ENCODE measurements around the gene PF4V1.

The PF4V1 gene

DNA sequence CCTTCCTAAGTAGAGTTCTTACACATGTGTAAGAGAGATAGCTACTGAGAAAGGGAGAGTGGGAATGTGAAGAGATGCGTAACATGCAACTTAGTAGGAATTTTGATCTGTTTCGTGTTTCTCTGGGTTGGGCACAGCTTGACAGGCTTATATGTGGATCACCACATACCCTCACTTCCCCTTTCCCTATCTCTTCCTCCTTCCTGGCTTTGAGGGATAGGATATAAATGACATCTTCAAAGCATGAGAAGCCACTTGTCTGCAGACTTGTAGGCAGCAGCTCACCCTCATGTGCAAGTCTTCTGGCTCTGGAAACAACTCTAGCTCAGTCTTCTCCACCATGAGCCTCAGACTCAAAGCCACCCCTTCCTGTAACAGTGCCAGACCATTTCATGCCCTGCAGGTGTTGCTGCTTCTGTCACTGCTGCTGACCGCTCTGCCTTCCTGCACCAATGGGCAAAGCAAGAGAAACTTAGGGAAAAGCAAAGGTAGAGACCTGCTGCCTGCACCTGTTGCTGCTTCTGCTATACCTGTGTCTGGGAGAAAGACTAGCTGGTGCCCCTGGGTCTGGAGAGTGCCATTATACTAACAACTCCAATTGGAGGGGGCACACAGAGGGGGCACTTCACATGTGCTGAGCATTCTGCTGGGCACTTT, 5.4 kb upstream of the PF4V1 start:
- no peak for DNase-seq

- no peak for DNase-seq
Measured at GRCh38 chr4:73848183-73848777, 4.8 kb upstream of the PF4V1 start.

- DNase-seq = no peak
Measured at GRCh38 chr4:73850261-73850970, 2.7 kb upstream of the PF4V1 start.

DNA sequence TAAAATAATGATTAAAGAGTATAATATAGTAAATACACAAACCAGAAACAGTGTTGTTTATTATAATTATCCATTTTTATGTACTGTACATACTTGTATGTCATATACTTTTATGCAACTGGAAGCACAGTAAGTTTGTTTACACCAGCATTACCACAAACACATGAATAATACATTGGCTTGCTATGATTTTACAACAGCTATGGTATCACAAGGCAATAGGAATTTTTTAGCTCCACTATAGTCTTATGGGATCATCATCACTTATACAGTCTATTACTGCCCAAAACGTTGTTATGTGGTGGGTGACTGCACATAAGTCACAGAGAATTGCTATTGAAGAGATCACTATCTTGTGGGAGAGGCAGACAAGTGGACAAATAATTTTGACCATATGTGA, 1.8 kb upstream of the PF4V1 start:
- DNase-seq = no peak

DNA sequence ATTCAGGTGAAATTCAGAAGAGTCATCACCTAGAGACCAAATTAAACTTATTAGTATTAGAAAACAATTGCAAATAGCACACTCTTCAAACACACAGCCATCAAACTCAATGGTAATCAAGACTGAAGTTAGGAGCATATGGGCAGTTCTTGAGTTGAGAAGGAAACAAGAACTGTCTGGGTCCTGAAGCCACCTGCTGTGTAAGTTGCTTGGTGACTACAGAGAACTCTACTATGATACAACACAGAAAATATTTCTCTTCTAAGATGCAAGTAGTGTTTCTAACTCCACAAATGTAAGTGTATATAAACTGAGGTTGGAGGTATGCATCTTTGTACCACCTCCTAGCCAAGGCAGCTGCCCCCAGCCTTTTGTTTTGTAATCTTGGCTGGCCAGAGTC, 325 bp upstream of the PF4V1 start:
- no peak for DNase-seq

DNA sequence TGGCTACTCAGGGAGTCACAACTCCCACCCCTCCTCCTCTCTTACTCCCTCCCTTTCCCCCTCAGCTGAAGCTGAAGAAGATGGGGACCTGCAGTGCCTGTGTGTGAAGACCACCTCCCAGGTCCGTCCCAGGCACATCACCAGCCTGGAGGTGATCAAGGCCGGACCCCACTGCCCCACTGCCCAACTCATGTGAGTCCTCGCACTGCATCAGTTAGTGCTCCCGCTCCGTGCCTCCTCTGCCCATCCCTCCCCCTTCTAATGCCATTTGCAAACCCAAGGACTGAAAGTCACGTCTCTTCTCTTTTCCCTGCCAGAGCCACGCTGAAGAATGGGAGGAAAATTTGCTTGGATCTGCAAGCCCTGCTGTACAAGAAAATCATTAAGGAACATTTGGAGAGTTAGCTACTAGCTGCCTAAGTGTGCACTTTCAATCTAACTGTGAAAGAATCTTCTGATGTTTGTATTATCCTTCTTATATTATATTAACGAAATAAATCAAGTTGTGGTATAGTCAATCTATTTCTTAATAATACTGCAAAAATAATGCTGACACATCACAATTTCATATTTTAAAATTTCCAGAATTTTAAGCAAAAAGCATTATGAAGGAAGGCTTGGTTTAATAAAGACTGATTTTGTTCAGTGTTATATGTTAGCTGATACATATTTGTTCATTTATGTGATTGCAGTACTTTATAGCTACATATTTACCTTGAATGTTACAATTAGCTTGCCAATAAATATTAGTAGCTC, 800 bp downstream of the PF4V1 start:
- no peak for DNase-seq

DNA sequence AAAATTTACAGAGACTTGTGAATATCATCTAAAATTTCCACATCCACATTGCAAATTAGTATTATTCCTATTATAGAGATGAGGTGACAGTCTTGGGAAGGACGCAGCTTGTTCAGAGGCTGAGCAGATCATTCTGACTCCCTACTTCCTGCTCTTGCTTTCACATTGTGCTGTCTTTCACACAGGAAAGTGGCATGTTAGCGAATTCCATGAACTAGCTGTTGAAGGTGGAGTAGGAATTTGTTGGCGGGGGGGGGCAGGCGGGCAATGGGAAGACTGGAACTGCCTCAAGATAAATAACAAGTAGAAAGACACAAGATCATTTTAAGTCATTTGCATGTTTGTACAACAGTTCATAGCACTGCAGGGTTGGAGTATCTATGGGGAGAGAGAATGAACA, 2.3 kb downstream of the PF4V1 start:
- no peak for DNase-seq

GRCh38 chr4:73856518-73856917, 3.4 kb downstream of the PF4V1 start:
- DNase-seq = no peak

- no peak for DNase-seq
Measured at GRCh38 chr4:73859614-73860088, 6.6 kb downstream of the PF4V1 start.

- no peak for DNase-seq
Measured at GRCh38 chr4:73860181-73860580, 7.1 kb downstream of the PF4V1 start.

DNA sequence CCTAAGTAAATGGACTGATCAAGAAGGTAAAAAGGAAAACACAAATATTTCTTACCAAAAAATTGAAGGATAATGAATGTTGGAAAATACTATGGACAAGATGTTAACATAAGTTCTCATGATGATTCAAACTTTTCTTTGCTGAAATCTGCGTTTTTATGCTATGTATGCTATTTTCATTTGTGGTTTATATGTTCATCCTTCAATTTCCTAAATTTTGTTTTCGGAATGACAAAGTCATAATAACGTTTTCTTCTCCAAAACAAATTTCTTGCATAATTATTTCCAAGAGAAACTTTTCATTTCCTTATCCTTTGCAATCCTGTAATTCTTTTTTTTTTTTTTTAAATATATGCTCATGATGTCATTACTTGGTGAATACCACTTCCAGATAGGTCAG, 7.8 kb downstream of the PF4V1 start:
- DNase-seq = no peak

DNA sequence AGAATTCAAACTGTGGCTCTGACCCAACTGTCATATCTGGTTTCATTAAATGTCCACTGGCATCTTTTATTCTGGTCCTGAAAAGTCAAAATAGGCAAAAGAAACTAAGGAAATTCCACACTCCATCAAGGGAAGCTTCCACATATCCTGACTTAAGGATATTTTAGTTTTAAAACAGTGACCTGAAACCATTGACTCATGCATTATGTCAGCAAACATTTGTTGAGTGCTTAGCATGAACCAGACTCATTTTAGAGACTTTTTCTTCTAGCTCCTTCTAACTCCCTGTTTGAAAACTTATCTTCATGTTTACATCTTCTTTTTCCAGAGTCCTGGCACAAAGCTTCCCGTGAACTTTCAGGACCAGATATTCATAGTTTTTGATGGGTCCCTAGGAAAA, 9.2 kb downstream of the PF4V1 start:
- DNase-seq = no peak

GRCh38 chr4:73864365-73864764, 11.3 kb downstream of the PF4V1 start:
- no peak for DNase-seq

- no peak for DNase-seq
Measured at GRCh38 chr4:73864961-73865360, 11.9 kb downstream of the PF4V1 start.

GRCh38 chr4:73865431-73866096, 12.5 kb downstream of the PF4V1 start:
- no peak for DNase-seq

DNA sequence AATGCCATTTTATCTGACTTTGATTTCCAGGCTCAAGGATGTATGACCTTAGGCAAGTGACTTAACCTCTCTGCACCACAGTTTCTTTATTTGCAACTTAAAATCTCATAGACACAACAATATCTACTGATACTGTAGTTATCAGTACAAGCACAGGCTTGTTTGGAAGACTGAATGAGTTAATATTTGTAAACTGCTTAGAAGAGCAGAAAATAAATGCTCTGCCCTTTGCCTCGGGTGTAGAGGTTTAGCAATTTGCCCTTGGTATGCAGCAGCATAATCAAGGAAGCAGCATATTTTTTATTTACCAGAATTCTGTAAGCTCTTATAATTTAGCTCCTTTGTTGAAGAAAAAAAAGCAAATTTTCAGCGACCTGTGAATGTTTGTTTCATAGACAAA, 13.2 kb downstream of the PF4V1 start:
- no peak for DNase-seq

- DNase-seq = no peak
Measured at GRCh38 chr4:73867783-73868182, 14.7 kb downstream of the PF4V1 start.

DNA sequence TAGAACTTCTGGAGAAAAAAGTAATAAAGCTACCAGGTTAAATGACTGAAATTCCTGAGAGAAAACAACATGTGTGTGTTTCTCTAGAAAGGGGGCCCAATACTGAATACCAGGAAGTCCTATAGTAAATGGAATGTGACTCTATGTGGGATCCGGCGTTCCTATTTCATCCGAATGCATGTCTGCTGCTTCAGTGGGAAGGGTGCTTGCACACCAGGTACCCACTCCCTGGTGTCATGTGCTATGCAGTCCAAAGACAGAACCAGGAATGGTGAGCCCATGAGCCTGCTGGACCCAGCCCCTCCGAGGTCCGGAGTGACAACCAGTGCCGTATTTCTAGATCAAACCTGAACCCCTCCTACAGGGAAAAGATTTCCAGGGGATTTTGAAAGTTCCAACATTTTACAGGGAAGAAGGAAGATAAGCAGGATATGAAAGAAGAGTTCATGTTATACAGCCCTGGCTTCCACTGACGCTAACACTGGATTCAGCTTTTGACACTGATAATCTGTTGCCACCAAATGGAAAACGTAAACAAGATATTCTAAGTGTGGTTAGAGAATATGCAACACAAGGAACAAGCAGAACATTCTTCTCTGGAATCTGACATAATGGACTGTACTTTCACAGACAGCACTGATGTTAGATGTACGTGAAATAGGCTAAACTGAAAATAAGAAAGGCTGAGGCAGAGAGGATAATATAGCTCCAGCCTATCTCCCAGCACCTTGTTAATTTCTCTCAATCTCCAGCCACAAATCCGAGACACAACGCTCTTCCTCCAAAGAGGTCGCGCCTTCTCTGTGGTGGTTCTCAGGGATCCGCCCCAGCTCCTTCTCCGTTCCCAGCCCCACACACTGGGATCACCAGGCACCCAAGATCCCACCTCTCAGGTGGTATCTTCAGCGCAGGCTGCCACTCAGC, 15.4 kb downstream of the PF4V1 start:
- DNase-seq = no peak

GRCh38 chr4:73869130-73870055, 16.3 kb downstream of the PF4V1 start, which contains the start of gene CXCL1:
CXCL1 (plus strand) TSS chr4:73869393; CDS start chr4:73869471, 78 bp downstream.
- no peak for DNase-seq

- DNase-seq = no peak
Measured at GRCh38 chr4:73870260-73870659, 17.2 kb downstream of the PF4V1 start.

- no peak for DNase-seq
Measured at GRCh38 chr4:73870768-73871167, 17.7 kb downstream of the PF4V1 start.
